Testis (tissue), 3 donors: ENCODE data around the gene RHOF. TPM values are rescaled to one million over a fixed set of nuclear protein-coding genes. Genes with fewer than 3 reads are reported as not detected.

ENCODE experiments used
- DNase-seq: peaks from one replicate; pipeline ENCODE4 v3.0.0-alpha.2; 2019
- H3K27ac ChIP-seq, 2 donors: fragments of 200-600 bp; sonication (generic); one replicate each; pipeline ENCODE4 v1.5.1; 2019
- H3K27me3 ChIP-seq: fragments of 200-600 bp; sonication (generic); one replicate; pipeline ENCODE4 v1.5.1; 2019
- H3K36me3 ChIP-seq: fragments of 200-600 bp; sonication (generic); one replicate; pipeline ENCODE4 v1.5.1; 2017; ENCODE audit warnings: low read depth; ENCODE audit errors: missing control alignments
- H3K4me1 ChIP-seq: fragments of 200-600 bp; sonication (generic); one replicate; pipeline ENCODE4 v1.5.1; 2019
- H3K4me3 ChIP-seq, 2 donors: fragments of 200-600 bp; sonication (generic); one replicate each; pipeline ENCODE4 v1.5.1; 2017 to 2019
- H3K9me3 ChIP-seq: fragments of 200-600 bp; sonication (generic); one replicate; pipeline ENCODE4 v1.5.1; 2017
- POLR2A ChIP-seq: fragments of 450-650 bp; IDR thresholded peaks from one replicate; pipeline ENCODE4 v1.6.1; 2017; ENCODE audit warnings: antibody characterized with exemption, mild to moderate bottlenecking, moderate library complexity
- WGBS, 2 donors: methylation state at CpG; one replicate each; pipeline ENCODE4 v1.1.5; 2018; 5-methylcytosine and 5-hydroxymethylcytosine counted together
- intact Hi-C: fragments of 100-400 bp; cut with DNase I; formaldehyde crosslinking; loops from one replicate; pipeline ENCODE4 v1.15.1; 2023; ENCODE audit warnings: low total_unique reads
- polyA plus RNA-seq: library from polyadenylated mRNA; stranded (reverse); fragments of 350-450 nt; fragmentation: Illumina TruSeq; extraction: RNeasy Lipid Tissue Mini Kit (QIAGEN cat#74804); gene quantifications from one replicate; pipeline ENCODE4 v1.2.3, GENCODE V29; 2014; ENCODE audit warnings: low read depth, low replicate concordance; ENCODE audit not compliant: insufficient read depth
- total RNA-seq, 2 donors: library from RNA; depleted of rRNA; stranded (reverse); fragments of >200 nt; gene quantifications; one replicate each; pipeline ENCODE4 v1.2.3, GENCODE V29; 2016
- TF ChIP-seq, protein P1 (sequence below), 3 experiments: fragments of 450-650 bp in 2 of 3; fragments of 200-600 bp in 1 of 3; sonication (generic) in 1 of 3; IDR thresholded peaks; one replicate each; pipeline ENCODE4 v1.5.1; 2016 to 2019; ENCODE audit warnings: antibody characterized with exemption in 3 of 3, mild to moderate bottlenecking in 2 of 3, moderate library complexity in 1 of 3

The RHOF gene
- total and polyA plus RNA-seq, 3 donors from 2014 or later: 16.9 to 20.5 (median 18.0) TPM

DNA sequence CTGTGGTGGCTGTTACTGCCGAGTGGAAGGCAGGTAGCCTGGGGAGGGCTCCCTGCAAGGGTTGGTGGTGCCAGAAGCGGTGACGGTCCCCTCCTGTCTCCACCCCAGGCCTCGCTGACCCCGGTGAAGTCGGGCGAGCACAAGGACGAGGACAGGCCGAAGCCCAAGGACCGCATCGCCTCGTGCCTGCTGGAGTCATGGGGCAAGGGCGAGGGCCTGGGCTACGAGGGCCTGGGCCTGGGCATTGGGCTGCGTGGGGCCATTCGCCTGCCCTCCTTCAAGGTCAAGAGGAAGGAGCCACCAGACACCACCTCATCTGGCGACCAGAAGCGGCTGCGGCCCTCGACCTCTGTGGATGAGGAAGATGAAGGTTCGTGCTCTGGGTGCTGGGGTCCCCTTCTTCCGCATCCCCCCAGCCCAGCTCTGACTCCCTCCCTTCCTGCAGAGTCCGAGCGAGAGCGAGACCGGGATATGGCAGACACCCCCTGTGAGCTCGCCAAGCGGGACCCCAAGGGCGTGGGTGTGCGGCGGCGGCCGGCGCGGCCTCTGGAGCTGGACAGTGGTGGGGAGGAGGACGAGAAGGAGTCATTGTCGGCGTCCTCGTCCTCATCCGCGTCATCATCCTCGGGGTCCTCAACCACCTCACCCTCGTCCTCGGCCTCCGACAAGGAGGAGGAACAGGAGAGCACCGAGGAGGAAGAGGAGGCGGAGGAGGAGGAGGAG is 23.6 kb upstream of the RHOF start:
- no peaks in the 10 kb centered on the region for H3K36me3 ChIP-seq
- intact Hi-C loops: no loop called here
- TF ChIP-seq, protein P1, sequence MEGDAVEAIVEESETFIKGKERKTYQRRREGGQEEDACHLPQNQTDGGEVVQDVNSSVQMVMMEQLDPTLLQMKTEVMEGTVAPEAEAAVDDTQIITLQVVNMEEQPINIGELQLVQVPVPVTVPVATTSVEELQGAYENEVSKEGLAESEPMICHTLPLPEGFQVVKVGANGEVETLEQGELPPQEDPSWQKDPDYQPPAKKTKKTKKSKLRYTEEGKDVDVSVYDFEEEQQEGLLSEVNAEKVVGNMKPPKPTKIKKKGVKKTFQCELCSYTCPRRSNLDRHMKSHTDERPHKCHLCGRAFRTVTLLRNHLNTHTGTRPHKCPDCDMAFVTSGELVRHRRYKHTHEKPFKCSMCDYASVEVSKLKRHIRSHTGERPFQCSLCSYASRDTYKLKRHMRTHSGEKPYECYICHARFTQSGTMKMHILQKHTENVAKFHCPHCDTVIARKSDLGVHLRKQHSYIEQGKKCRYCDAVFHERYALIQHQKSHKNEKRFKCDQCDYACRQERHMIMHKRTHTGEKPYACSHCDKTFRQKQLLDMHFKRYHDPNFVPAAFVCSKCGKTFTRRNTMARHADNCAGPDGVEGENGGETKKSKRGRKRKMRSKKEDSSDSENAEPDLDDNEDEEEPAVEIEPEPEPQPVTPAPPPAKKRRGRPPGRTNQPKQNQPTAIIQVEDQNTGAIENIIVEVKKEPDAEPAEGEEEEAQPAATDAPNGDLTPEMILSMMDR (IDR thresholded peaks at IDR 0.05): no peak
- TF ChIP-seq POLR2A: no peak
- peaks cover 18% of the 10 kb centered on the region for H3K4me1 ChIP-seq
- H3K4me3 ChIP-seq: no peak overlapping the region
- no peaks in the 10 kb centered on the region for H3K9me3 ChIP-seq
- DNase-seq: no peak
- 87 to 95% methylated on average over 27 to 47 of the region's 47 CpGs for WGBS, 2 donors
- no peaks in the 10 kb centered on the region for H3K27me3 ChIP-seq
- H3K27ac ChIP-seq: no peak overlapping the region

DNA sequence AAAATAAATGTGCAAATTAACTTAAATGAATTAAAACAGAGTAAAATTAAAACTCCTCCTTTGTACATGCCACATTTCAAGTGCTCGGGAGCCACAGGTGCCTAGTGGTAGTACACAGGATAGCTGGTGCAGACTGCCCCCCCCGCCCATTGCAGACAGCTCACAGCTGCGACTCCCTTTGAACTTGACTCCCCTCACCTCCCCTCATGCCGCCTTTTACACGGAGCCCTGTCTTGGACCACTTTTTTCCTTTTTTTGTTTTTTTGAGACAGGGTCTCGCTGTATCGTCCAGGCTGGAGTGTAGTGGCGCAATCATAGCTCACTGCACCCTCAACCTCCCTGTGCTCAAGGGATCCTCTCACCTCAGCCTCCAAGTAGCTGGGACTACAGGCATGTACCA is 21.8 kb upstream of the RHOF start:
- intact Hi-C loops: no loop called here
- H3K27me3 ChIP-seq: no peaks in the 10 kb centered on the region
- H3K36me3 ChIP-seq: no peaks in the 10 kb centered on the region
- H3K4me1 ChIP-seq: peaks cover 33% of the 10 kb centered on the region
- no peaks in the 10 kb centered on the region for H3K9me3 ChIP-seq
- H3K27ac ChIP-seq: no peak overlapping the region
- TF ChIP-seq, protein P1 (IDR thresholded peaks at IDR 0.05): no peak
- TF ChIP-seq POLR2A: no peak
- DNase-seq: no peak
- H3K4me3 ChIP-seq: no peak overlapping the region
- WGBS, 2 donors: 86 to 95% methylated on average over 8 of the region's 8 CpGs

DNA sequence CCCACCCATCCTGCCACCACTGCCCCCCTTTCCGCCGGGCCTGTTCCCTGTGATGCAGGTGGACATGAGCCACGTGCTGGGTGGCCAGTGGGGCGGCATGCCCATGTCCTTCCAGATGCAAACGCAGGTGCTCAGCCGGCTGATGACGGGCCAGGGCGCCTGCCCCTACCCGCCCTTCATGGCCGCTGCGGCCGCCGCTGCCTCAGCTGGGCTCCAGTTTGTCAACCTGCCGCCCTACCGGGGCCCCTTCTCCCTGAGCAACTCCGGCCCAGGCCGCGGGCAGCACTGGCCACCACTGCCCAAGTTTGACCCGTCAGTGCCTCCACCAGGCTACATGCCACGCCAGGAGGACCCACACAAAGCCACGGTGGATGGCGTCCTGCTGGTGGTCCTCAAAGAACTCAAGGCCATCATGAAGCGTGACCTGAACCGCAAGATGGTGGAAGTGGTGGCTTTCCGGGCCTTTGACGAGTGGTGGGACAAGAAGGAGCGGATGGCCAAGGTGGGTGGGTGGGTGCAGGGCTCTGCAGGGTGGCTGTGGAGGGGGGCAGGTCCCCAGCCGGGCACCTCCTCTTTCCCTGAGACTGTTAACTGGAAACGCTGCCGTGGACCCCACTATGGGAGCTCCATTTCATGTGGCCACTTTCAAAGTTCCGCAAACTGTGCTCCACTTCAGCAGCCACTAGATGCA is 21.1 kb upstream of the RHOF start:
- no peak for DNase-seq
- Histone ChIP-seq H3K36me3 (no peaks in the 10 kb centered on the region), H3K4me1 (peaks cover 33% of the 10 kb centered on the region), H3K27me3 (no peaks in the 10 kb centered on the region), H3K9me3 (no peaks in the 10 kb centered on the region), H3K27ac (no peak overlapping the region), H3K4me3 (no peak overlapping the region)
- intact Hi-C loops: no loop called here
- WGBS, 2 donors: 93 to 96% methylated on average over 4 to 29 of the region's 31 CpGs
- TF ChIP-seq, protein P1 (IDR thresholded peaks at IDR 0.05): no peak
- no peak for TF ChIP-seq POLR2A

DNA sequence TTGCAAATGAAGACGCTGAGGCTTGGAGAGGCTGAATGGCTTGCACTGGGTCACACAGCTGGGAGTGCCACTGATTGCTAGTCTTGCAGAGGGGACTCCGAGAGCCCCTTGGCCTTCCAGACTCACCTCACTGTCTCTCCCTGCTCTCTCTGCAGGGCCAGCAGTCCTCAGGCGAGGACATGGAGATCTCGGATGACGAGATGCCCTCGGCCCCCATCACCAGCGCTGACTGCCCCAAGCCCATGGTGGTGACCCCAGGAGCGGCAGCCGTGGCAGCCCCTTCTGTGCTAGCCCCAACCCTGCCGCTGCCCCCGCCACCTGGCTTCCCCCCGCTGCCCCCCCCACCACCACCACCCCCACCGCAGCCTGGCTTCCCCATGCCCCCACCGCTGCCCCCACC is 20.5 kb upstream of the RHOF start:
- WGBS, 2 donors: 67 to 85% methylated on average over 10 to 11 of the region's 14 CpGs
- H3K36me3 ChIP-seq: no peaks in the 10 kb centered on the region
- H3K4me1 ChIP-seq: peaks cover 33% of the 10 kb centered on the region
- no peaks in the 10 kb centered on the region for H3K9me3 ChIP-seq
- DNase-seq: no peak
- H3K4me3 ChIP-seq: no peak overlapping the region
- TF ChIP-seq, protein P1 (IDR thresholded peaks at IDR 0.05): no peak
- no peak for TF ChIP-seq POLR2A
- intact Hi-C loops: no loop called here
- H3K27me3 ChIP-seq: no peaks in the 10 kb centered on the region
- no peak overlapping the region for H3K27ac ChIP-seq
